Osteoblast (primary cell): ENCODE results near the gene TAF6L. TPM values are rescaled to one million over a fixed set of nuclear protein-coding genes. Genes with fewer than 3 reads are reported as not detected.
"Not testable (repeated sequence)": the region's sequence is repeated elsewhere in the genome, so short reads cannot be mapped to it uniquely, and the experiment has no call there.

ENCODE experiments used
- DNase-seq: peaks from one replicate; pipeline ENCODE4 v3.0.0; 2011; ENCODE audit warnings: low spot score, mixed read lengths; ENCODE audit not compliant: insufficient read length; ENCODE audit errors: missing footprints
- H2AFZ ChIP-seq: 2 replicates; pipeline ENCODE4 v1.6.0; 2011; ENCODE audit warnings: mild to moderate bottlenecking, low read length
- H3K27ac ChIP-seq: 2 replicates; pipeline ENCODE4 v1.5.1; 2011; ENCODE audit warnings: mild to moderate bottlenecking, low read depth, low read length, moderate library complexity
- H3K27me3 ChIP-seq: 2 replicates; pipeline ENCODE4 v1.6.0; 2012; ENCODE audit warnings: mild to moderate bottlenecking, control low read depth, inconsistent platforms, low read length, moderate library complexity; ENCODE audit not compliant: insufficient read depth
- H3K36me3 ChIP-seq: 2 replicates; pipeline ENCODE4 v1.5.1; 2011; ENCODE audit warnings: mild to moderate bottlenecking, low read length, control low read depth, moderate library complexity; ENCODE audit not compliant: insufficient read depth
- H3K4me1 ChIP-seq: 2 replicates; pipeline ENCODE4 v1.5.1; 2011; ENCODE audit warnings: mild to moderate bottlenecking, low read length, control low read depth, moderate library complexity; ENCODE audit not compliant: insufficient read depth
- H3K4me2 ChIP-seq: 2 replicates; pipeline ENCODE4 v1.6.0; 2011; ENCODE audit warnings: mild to moderate bottlenecking, low read length; ENCODE audit not compliant: insufficient read depth
- H3K4me3 ChIP-seq: fragments of 200-600 bp; sonication (generic); 3 replicates; pipeline ENCODE4 v1.5.1; 2012; ENCODE audit warnings: mild to moderate bottlenecking, low read length, inconsistent platforms; ENCODE audit not compliant: insufficient read depth
- H3K79me2 ChIP-seq: 2 replicates; pipeline ENCODE4 v1.6.0; 2012; ENCODE audit warnings: mild to moderate bottlenecking, low read length, control low read depth, inconsistent platforms; ENCODE audit not compliant: insufficient read depth
- H3K9me3 ChIP-seq: 2 replicates; pipeline ENCODE4 v1.5.1; 2011; ENCODE audit warnings: low read depth, low read length, control low read depth
- H4K20me1 ChIP-seq: 2 replicates; pipeline ENCODE4 v1.6.0; 2012; ENCODE audit warnings: mild to moderate bottlenecking, low read length, control low read depth; ENCODE audit not compliant: insufficient read depth
- total RNA-seq: library from RNA; depleted of rRNA; stranded (reverse); fragments of >200 nt; gene quantifications from 2 replicates; pipeline ENCODE4 v1.2.3, GENCODE V29; 2012
- TF ChIP-seq, protein P1 (sequence below): IDR thresholded peaks from 2 replicates; pipeline ENCODE4 v1.5.1; 2011; ENCODE audit warnings: mild to moderate bottlenecking, low read depth, low read length, moderate library complexity; ENCODE audit errors: extremely low read depth

TAF6L gene
- total RNA-seq, 1 donor: 22.1 TPM

DNA sequence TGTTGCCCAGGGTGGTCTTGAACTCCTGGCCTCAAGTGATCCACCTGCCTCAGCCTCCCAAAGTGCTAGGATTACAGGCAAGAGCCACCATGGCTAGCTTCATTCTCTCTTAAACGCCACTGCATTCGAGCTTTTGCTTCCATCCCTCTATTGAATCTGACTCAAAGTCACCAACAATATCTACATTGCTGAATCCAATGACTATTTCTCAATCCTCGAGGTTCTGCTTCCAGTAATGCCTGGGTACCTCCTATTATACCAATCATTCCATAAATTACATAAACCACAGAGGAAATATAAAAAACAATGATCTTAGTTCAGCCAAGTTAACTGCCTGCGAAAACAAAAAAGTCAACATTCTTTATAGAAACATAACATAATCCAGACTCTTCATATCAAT, 45.9 kb downstream of the TAF6L start:
- H3K27me3 ChIP-seq: no peaks in the 10 kb centered on the region
- H3K4me3 ChIP-seq: no peak overlapping the region
- DNase-seq: no peak
- H3K4me1 ChIP-seq: no peaks in the 10 kb centered on the region
- H4K20me1 ChIP-seq: no peaks in the 10 kb centered on the region
- H3K9me3 ChIP-seq: no peaks in the 10 kb centered on the region
- TF ChIP-seq, protein P1, sequence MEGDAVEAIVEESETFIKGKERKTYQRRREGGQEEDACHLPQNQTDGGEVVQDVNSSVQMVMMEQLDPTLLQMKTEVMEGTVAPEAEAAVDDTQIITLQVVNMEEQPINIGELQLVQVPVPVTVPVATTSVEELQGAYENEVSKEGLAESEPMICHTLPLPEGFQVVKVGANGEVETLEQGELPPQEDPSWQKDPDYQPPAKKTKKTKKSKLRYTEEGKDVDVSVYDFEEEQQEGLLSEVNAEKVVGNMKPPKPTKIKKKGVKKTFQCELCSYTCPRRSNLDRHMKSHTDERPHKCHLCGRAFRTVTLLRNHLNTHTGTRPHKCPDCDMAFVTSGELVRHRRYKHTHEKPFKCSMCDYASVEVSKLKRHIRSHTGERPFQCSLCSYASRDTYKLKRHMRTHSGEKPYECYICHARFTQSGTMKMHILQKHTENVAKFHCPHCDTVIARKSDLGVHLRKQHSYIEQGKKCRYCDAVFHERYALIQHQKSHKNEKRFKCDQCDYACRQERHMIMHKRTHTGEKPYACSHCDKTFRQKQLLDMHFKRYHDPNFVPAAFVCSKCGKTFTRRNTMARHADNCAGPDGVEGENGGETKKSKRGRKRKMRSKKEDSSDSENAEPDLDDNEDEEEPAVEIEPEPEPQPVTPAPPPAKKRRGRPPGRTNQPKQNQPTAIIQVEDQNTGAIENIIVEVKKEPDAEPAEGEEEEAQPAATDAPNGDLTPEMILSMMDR: no peak
- H3K79me2 ChIP-seq: no peaks in the 10 kb centered on the region
- no peak overlapping the region for H3K4me2 ChIP-seq
- no peak overlapping the region for H3K27ac ChIP-seq
- H2AFZ ChIP-seq: no peak overlapping the region
- H3K36me3 ChIP-seq: peaks cover 61% of the 10 kb centered on the region

DNA sequence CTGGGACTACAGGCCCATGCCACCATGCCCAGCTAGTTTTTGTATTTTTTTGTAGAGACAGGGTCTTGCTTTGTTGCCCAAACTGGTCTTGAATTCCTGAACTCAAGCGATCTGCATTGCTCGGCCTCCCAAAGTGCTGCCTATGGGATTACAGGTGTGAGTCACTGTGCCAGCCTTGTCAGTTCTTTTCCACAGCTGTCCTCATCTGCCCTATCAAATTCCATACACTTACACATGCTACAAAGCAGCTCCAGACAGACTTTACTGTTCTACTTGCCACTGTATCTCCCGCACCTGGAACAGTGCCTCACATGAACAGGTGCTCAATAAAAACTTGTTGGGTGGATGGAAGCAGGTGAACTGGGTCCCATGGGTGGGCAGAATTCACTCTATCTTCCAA, 52.5 kb downstream of the TAF6L start:
- Histone ChIP-seq H3K27ac (no peak overlapping the region), H3K36me3 (peaks cover 81% of the 10 kb centered on the region), H3K4me2 (no peak overlapping the region), H4K20me1 (peaks cover 6% of the 10 kb centered on the region), H3K4me3 (no peak overlapping the region), H3K79me2 (peaks cover 23% of the 10 kb centered on the region), H3K27me3 (no peaks in the 10 kb centered on the region), H3K4me1 (no peaks in the 10 kb centered on the region), H2AFZ (no peak overlapping the region), H3K9me3 (no peaks in the 10 kb centered on the region)
- DNase-seq: no peak
- TF ChIP-seq, protein P1: no peak

GRCh38 chr11:62828130-62828529, 56.9 kb downstream of the TAF6L start:
- not testable (repeated sequence) for H3K4me2 ChIP-seq, H3K27me3 ChIP-seq, DNase-seq, H3K4me3 ChIP-seq, H2AFZ ChIP-seq, H3K4me1 ChIP-seq, H3K9me3 ChIP-seq, H3K27ac ChIP-seq
- H4K20me1 ChIP-seq: peaks cover 26% of the 10 kb centered on the region
- peaks cover 57% of the 10 kb centered on the region for H3K79me2 ChIP-seq
- H3K36me3 ChIP-seq: peaks cover 58% of the 10 kb centered on the region

DNA sequence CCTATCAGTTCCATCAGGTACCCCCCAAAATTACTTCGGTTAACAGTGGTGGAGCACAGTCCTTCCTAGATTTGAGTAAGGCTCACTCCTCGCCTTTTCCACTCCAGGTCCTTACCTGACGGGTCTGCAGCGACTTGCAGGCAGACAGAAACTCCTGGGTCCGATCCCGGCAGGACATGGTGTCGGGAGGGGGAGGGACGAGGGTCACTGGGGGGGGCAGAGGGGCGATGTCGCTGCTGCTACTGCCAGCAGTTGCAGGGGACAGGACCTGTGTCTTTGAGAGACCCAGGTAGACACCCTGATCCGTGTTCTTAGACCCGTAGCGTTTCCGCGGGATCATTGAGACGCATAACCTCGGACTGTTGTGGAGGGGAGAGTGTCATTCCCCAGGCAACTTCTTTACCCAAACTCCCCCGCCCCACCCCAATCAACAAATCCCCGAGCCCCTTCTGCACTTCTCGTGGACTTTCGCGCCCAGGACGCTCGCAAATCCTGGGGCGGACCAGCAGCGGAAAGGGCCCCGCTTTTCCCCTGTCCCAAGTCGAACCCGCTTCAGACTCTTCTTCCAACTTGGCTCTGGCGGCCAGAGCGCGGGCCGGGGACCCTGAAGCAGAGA, 59.8 kb downstream of the TAF6L start:
- H4K20me1 ChIP-seq: peaks cover 28% of the 10 kb centered on the region
- peak overlapping the region; percentile 70 for H2AFZ ChIP-seq
- H3K4me2 ChIP-seq: peak overlapping the region; percentile 97
- H3K79me2 ChIP-seq: peaks cover 81% of the 10 kb centered on the region
- H3K27me3 ChIP-seq: no peaks in the 10 kb centered on the region
- H3K4me1 ChIP-seq: peaks cover 14% of the 10 kb centered on the region
- no peaks in the 10 kb centered on the region for H3K9me3 ChIP-seq
- TF ChIP-seq, protein P1: no peak
- peak overlapping the region; percentile 97 for H3K27ac ChIP-seq
- peak; percentile 29 for DNase-seq
- H3K4me3 ChIP-seq: peak overlapping the region; percentile 99
- peaks cover 57% of the 10 kb centered on the region for H3K36me3 ChIP-seq
